NB4 (cell line): ENCODE results near the gene ARHGAP23.

Experiments
- CTCF ChIP-seq: IDR thresholded peaks from one replicate; pipeline ENCODE4 v1.5.1; 2012; ENCODE audit warnings: low read depth, low read length
- TF ChIP-seq, protein P1 (sequence below): IDR thresholded peaks from 2 replicates; pipeline ENCODE4 v1.6.1; 2011; ENCODE audit warnings: low read depth, low read length

- no peak for TF ChIP-seq CTCF
- TF ChIP-seq, protein P1, sequence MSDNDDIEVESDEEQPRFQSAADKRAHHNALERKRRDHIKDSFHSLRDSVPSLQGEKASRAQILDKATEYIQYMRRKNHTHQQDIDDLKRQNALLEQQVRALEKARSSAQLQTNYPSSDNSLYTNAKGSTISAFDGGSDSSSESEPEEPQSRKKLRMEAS: no peak
Measured at GRCh38 chr17:38561416-38562214, 133.4 kb downstream of the ARHGAP23 start.
